K562 (cell line): ENCODE data around the gene TMA7B. TPM values are rescaled to one million over a fixed set of nuclear protein-coding genes. Genes with fewer than 3 reads are reported as not detected.

Experiments used
- ARHGAP35 ChIP-seq: fragments of 450-650 bp; IDR thresholded peaks from 2 replicates; pipeline ENCODE4 v1.6.1; 2018; ENCODE audit not compliant: partially characterized antibody
- BCL6 ChIP-seq: fragments of 250-450 bp; sonication (Bioruptor Pico); IDR thresholded peaks from 2 replicates; pipeline ENCODE4 v1.4.0; 2020
- CREBBP ChIP-seq: IDR thresholded peaks from one replicate; pipeline ENCODE4 v1.6.1; 2012; ENCODE audit warnings: low read depth, mild to moderate bottlenecking, control low read depth, inconsistent platforms, low read length
- DMBX1 ChIP-seq: fragments of 250-450 bp; sonication (Bioruptor Pico); IDR thresholded peaks from 2 replicates; pipeline ENCODE4 v1.8.0; 2022; ENCODE audit warnings: inconsistent platforms, mild to moderate bottlenecking, moderate library complexity, borderline replicate concordance
- HOMEZ ChIP-seq: fragments of 250-450 bp; sonication (Bioruptor Pico); IDR thresholded peaks from 2 replicates; pipeline ENCODE4 v1.4.0; 2020; ENCODE audit warnings: mild to moderate bottlenecking, moderate library complexity
- MAFK ChIP-seq: IDR thresholded peaks from 2 replicates; pipeline ENCODE4 v1.6.1; 2011; ENCODE audit warnings: low read length, improper control_type of control experiment
- PHF21A ChIP-seq: fragments of 450-650 bp; IDR thresholded peaks from 2 replicates; pipeline ENCODE4 v1.6.1; 2017; ENCODE audit warnings: low read depth, borderline replicate concordance
- RBM14 ChIP-seq: fragments of 200-400 bp; formaldehyde crosslinking; IDR thresholded peaks from 2 replicates; pipeline ENCODE4 v1.6.1; 2018; ENCODE audit warnings: low read depth, mild to moderate bottlenecking, low read length, moderate library complexity, borderline replicate concordance; ENCODE audit not compliant: insufficient read depth
- SP2 ChIP-seq: IDR thresholded peaks from 2 replicates; pipeline ENCODE4 v1.6.1; 2011; ENCODE audit warnings: mild to moderate bottlenecking, low read depth, low read length, moderate library complexity; ENCODE audit not compliant: poor library complexity, severe bottlenecking; ENCODE audit errors: extremely low read depth
- ZSCAN32 ChIP-seq: fragments of 450-650 bp; formaldehyde crosslinking; IDR thresholded peaks from 2 replicates; pipeline ENCODE4 v1.4.0; 2020; ENCODE audit warnings: mild to moderate bottlenecking, moderate library complexity
- polyA plus RNA-seq, 8 experiments: library from polyadenylated mRNA; depleted of rRNA in 4 of 8; stranded (reverse) in 5 of 8; unstranded in 3 of 8; fragments of >200 nt; fragmentation: Nextera tagmentation in 2 of 8; fragmentation: Illumina TruSeq in 1 of 8; extraction: Ambion mirVana in 2 of 8; extraction: Trizol in 1 of 8; gene quantifications; 2 replicates each; pipeline versions ENCODE4 v1.2.1 to v1.2.3, GENCODE V29; 2011 to 2014; ENCODE audit warnings: inconsistent platforms in 1 of 8, missing spikeins in 1 of 8
- total RNA-seq, 7 experiments: library from RNA; depleted of rRNA in 6 of 7; stranded (reverse); fragments of >200 nt in 6 of 7; fragmentation: Illumina TruSeq in 2 of 7; extraction: Trizol in 2 of 7; gene quantifications; 2 replicates each; pipeline versions ENCODE4 v1.2.1 to v1.2.3, GENCODE V29; 2011 to 2021; ENCODE audit warnings: low replicate concordance in 1 of 7
- TF ChIP-seq, protein P1 (sequence below): fragments of 450-650 bp; IDR thresholded peaks from 2 replicates; pipeline ENCODE4 v1.6.1; 2016; ENCODE audit warnings: low read depth
- TF ChIP-seq, protein P2 (sequence below): sonication (generic); formaldehyde crosslinking; IDR thresholded peaks from 2 replicates; pipeline ENCODE4 v1.8.0; 2023; ENCODE audit warnings: mild to moderate bottlenecking, missing genetic modification reagents
- TF ChIP-seq, protein P3 (sequence below): sonication (generic); formaldehyde crosslinking; IDR thresholded peaks from 2 replicates; pipeline ENCODE4 v1.8.1; 2023; ENCODE audit warnings: mild to moderate bottlenecking, missing genetic modification reagents

TMA7B gene
- total and polyA plus RNA-seq, 9 of the 15 experiments (the other 6 are each of a cell fraction or from before 2014, with no cell fraction given) = 5.6 to 14.2 (median 11.8) TPM

- TF ChIP-seq, protein P1, sequence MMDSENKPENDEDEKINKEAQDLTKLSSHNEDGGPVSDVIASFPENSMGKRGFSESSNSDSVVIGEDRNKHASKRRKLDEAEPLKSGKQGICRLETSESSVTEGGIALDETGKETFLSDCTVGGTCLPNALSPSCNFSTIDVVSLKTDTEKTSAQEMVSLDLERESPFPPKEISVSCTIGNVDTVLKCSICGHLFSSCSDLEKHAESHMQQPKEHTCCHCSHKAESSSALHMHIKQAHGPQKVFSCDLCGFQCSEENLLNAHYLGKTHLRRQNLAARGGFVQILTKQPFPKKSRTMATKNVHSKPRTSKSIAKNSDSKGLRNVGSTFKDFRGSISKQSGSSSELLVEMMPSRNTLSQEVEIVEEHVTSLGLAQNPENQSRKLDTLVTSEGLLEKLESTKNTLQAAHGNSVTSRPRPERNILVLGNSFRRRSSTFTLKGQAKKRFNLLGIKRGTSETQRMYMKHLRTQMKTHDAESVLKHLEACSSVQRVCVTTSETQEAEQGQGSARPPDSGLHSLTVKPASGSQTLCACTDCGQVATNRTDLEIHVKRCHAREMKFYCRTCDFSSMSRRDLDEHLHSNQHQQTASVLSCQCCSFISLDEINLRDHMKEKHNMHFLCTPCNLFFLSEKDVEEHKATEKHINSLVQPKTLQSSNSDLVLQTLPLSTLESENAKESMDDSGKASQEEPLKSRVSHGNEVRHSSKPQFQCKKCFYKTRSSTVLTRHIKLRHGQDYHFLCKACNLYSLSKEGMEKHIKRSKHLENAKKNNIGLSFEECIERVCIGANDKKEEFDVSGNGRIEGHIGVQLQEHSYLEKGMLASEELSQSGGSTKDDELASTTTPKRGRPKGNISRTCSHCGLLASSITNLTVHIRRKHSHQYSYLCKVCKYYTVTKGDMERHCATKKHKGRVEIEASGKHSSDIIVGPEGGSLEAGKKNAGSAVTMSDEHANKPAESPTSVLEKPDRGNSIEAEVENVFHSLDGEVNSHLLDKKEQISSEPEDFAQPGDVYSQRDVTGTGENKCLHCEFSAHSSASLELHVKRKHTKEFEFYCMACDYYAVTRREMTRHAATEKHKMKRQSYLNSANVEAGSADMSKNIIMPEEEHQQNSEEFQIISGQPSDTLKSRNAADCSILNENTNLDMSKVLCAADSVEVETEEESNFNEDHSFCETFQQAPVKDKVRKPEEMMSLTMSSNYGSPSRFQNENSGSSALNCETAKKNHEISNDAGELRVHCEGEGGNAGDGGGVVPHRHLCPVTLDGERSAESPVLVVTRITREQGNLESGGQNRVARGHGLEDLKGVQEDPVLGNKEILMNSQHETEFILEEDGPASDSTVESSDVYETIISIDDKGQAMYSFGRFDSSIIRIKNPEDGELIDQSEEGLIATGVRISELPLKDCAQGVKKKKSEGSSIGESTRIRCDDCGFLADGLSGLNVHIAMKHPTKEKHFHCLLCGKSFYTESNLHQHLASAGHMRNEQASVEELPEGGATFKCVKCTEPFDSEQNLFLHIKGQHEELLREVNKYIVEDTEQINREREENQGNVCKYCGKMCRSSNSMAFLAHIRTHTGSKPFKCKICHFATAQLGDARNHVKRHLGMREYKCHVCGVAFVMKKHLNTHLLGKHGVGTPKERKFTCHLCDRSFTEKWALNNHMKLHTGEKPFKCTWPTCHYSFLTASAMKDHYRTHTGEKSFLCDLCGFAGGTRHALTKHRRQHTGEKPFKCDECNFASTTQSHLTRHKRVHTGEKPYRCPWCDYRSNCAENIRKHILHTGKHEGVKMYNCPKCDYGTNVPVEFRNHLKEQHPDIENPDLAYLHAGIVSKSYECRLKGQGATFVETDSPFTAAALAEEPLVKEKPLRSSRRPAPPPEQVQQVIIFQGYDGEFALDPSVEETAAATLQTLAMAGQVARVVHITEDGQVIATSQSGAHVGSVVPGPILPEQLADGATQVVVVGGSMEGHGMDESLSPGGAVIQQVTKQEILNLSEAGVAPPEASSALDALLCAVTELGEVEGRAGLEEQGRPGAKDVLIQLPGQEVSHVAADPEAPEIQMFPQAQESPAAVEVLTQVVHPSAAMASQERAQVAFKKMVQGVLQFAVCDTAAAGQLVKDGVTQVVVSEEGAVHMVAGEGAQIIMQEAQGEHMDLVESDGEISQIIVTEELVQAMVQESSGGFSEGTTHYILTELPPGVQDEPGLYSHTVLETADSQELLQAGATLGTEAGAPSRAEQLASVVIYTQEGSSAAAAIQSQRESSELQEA = no peak
- TF ChIP-seq RBM14 = no peak
- TF ChIP-seq ARHGAP35 = no peak
- no peak for TF ChIP-seq MAFK
- TF ChIP-seq, protein P2, sequence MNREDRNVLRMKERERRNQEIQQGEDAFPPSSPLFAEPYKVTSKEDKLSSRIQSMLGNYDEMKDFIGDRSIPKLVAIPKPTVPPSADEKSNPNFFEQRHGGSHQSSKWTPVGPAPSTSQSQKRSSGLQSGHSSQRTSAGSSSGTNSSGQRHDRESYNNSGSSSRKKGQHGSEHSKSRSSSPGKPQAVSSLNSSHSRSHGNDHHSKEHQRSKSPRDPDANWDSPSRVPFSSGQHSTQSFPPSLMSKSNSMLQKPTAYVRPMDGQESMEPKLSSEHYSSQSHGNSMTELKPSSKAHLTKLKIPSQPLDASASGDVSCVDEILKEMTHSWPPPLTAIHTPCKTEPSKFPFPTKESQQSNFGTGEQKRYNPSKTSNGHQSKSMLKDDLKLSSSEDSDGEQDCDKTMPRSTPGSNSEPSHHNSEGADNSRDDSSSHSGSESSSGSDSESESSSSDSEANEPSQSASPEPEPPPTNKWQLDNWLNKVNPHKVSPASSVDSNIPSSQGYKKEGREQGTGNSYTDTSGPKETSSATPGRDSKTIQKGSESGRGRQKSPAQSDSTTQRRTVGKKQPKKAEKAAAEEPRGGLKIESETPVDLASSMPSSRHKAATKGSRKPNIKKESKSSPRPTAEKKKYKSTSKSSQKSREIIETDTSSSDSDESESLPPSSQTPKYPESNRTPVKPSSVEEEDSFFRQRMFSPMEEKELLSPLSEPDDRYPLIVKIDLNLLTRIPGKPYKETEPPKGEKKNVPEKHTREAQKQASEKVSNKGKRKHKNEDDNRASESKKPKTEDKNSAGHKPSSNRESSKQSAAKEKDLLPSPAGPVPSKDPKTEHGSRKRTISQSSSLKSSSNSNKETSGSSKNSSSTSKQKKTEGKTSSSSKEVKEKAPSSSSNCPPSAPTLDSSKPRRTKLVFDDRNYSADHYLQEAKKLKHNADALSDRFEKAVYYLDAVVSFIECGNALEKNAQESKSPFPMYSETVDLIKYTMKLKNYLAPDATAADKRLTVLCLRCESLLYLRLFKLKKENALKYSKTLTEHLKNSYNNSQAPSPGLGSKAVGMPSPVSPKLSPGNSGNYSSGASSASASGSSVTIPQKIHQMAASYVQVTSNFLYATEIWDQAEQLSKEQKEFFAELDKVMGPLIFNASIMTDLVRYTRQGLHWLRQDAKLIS (CRISPR knock-in tag) = no peak
- TF ChIP-seq DMBX1 (CRISPR knock-in tag) = no peak; the same call in 1 of the 2 replicates
- TF ChIP-seq CREBBP = no peak
- TF ChIP-seq HOMEZ (CRISPR knock-in tag) = no peak
- TF ChIP-seq ZSCAN32 = no peak
- no peak for TF ChIP-seq SP2
- no peak for TF ChIP-seq BCL6
- TF ChIP-seq PHF21A = no peak
- TF ChIP-seq, protein P3, sequence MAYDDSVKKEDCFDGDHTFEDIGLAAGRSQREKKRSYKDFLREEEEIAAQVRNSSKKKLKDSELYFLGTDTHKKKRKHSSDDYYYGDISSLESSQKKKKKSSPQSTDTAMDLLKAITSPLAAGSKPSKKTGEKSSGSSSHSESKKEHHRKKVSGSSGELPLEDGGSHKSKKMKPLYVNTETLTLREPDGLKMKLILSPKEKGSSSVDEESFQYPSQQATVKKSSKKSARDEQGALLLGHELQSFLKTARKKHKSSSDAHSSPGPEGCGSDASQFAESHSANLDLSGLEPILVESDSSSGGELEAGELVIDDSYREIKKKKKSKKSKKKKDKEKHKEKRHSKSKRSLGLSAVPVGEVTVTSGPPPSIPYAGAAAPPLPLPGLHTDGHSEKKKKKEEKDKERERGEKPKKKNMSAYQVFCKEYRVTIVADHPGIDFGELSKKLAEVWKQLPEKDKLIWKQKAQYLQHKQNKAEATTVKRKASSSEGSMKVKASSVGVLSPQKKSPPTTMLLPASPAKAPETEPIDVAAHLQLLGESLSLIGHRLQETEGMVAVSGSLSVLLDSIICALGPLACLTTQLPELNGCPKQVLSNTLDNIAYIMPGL (CRISPR knock-in tag) = no peak
Observed at GRCh38 chr22:39965748-39966147, 5.6 kb downstream of the TMA7B start (continued).
